Tibial artery (tissue), 4 donors: ENCODE measurements around the gene TCF4.

Source experiments
- DNase-seq, 2 donors: peaks; one replicate each; pipeline ENCODE4 v3.0.0-alpha.2; 2019
- H3K27ac ChIP-seq, 2 donors: fragments of 200-600 bp; sonication (generic) in 1 of 2; 1 replicate in 1 of 2; 2 replicates in 1 of 2; pipeline ENCODE4 v1.5.1; 2018 to 2019; ENCODE audit warnings: mild to moderate bottlenecking in 1 of 2
- H3K27me3 ChIP-seq, 2 donors: fragments of 200-600 bp; sonication (generic) in 1 of 2; one replicate each; pipeline versions ENCODE4 v1.5.1 to v1.6.0; 2016 to 2019
- H3K36me3 ChIP-seq, 3 donors: fragments of 200-600 bp; sonication (generic) in 2 of 3; one replicate each; pipeline ENCODE4 v1.5.1; 2016 to 2019; ENCODE audit warnings: mild to moderate bottlenecking in 2 of 3
- H3K4me1 ChIP-seq, 4 donors: fragments of 200-600 bp; sonication (generic) in 2 of 4; 1 replicate in 3 of 4; 2 replicates in 1 of 4; pipeline ENCODE4 v1.5.1; 2016 to 2019
- H3K4me3 ChIP-seq, 2 donors: fragments of 200-600 bp; sonication (generic) in 1 of 2; 1 replicate in 1 of 2; 2 replicates in 1 of 2; pipeline ENCODE4 v1.5.1; 2018 to 2019; ENCODE audit warnings: mild to moderate bottlenecking in 2 of 2
- H3K9me3 ChIP-seq, 3 donors: fragments of 200-600 bp; sonication (generic) in 1 of 3; one replicate each; pipeline ENCODE4 v1.5.1; 2016 to 2019
- intact Hi-C: fragments of 100-400 bp; cut with DNase I; formaldehyde crosslinking; loops from one replicate; pipeline ENCODE4 v1.15.0; 2023; ENCODE audit warnings: low total_unique reads
- TF ChIP-seq, protein P1 (sequence below), 2 experiments: fragments of 200-600 bp in 1 of 2; fragments of 450-650 bp in 1 of 2; IDR thresholded peaks; one replicate each; pipeline ENCODE4 v1.5.1; 2017 to 2019; ENCODE audit warnings: antibody characterized with exemption in 2 of 2, mild to moderate bottlenecking in 1 of 2, moderate library complexity in 1 of 2

Gene TCF4

DNA sequence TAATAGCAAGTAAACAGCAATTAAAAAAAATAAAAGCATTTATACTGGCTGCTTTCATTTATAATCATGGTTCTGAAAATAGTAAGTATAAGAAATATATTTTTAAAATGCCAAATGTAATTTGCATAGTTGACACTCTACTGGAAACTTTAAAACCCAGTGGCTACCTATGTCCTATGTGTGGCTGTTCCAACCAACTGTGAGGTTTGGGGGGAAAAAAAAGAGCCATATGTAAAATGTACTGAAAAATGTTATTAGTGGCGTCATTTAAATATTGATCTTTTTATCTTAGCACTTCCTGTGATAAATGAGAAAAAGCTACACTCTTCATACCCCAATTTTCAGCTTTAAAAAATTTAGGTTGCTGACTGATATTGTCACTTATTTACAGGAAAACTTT, 270.7 kb downstream of the TCF4 start:
- H3K27ac ChIP-seq: no peak overlapping the region
- DNase-seq: no peak
- H3K9me3 ChIP-seq: no peaks in the 10 kb centered on the region
- intact Hi-C loops: no loop called here
- TF ChIP-seq, protein P1, sequence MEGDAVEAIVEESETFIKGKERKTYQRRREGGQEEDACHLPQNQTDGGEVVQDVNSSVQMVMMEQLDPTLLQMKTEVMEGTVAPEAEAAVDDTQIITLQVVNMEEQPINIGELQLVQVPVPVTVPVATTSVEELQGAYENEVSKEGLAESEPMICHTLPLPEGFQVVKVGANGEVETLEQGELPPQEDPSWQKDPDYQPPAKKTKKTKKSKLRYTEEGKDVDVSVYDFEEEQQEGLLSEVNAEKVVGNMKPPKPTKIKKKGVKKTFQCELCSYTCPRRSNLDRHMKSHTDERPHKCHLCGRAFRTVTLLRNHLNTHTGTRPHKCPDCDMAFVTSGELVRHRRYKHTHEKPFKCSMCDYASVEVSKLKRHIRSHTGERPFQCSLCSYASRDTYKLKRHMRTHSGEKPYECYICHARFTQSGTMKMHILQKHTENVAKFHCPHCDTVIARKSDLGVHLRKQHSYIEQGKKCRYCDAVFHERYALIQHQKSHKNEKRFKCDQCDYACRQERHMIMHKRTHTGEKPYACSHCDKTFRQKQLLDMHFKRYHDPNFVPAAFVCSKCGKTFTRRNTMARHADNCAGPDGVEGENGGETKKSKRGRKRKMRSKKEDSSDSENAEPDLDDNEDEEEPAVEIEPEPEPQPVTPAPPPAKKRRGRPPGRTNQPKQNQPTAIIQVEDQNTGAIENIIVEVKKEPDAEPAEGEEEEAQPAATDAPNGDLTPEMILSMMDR (IDR thresholded peaks at IDR 0.05): no peak
- H3K27me3 ChIP-seq: no peaks in the 10 kb centered on the region
- H3K4me1 ChIP-seq: peaks cover 0 to 28% (median 5%) of the 10 kb centered on the region in 4 donors
- H3K4me3 ChIP-seq: no peak overlapping the region
- H3K36me3 ChIP-seq: no peaks in the 10 kb centered on the region

DNA sequence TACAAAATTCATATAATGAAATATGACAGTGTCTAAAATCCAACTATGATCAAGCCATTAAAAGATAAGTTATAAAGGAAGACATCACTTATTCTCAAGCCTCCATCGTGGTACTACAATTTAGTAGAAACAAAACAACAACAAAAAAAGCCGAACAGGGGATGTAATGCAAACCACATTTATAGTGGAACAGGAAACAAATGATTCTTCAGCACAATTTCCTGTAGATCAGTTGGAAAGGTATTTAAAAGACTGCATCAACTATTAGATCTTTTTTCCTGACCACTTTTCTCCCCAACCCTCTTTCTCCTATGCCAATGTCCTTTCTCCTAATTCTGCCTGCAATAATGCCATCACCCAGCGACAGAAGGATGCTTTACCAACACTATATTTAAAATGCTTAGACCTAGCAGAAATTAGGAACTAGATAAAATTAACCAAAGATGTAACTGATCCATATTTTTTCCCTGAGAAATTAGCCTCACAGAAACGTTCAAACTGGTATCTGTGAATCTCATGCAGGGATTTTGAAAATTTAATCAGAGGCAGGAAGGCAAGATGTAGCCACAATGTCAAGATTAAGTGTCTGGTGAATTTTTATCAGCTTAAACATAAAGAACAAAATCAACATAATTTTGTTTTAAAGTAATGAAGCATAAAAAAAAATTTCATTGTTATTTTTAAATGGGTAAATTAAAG, 271.4 kb downstream of the TCF4 start:
- peaks cover 0 to 28% (median 5%) of the 10 kb centered on the region in 4 donors for H3K4me1 ChIP-seq
- TF ChIP-seq, protein P1 (IDR thresholded peaks at IDR 0.05): no peak
- H3K9me3 ChIP-seq: no peaks in the 10 kb centered on the region
- H3K36me3 ChIP-seq: no peaks in the 10 kb centered on the region
- H3K4me3 ChIP-seq: no peak overlapping the region
- no peak overlapping the region for H3K27ac ChIP-seq
- no peaks in the 10 kb centered on the region for H3K27me3 ChIP-seq
- no peak for DNase-seq
- intact Hi-C loops: no loop called here

DNA sequence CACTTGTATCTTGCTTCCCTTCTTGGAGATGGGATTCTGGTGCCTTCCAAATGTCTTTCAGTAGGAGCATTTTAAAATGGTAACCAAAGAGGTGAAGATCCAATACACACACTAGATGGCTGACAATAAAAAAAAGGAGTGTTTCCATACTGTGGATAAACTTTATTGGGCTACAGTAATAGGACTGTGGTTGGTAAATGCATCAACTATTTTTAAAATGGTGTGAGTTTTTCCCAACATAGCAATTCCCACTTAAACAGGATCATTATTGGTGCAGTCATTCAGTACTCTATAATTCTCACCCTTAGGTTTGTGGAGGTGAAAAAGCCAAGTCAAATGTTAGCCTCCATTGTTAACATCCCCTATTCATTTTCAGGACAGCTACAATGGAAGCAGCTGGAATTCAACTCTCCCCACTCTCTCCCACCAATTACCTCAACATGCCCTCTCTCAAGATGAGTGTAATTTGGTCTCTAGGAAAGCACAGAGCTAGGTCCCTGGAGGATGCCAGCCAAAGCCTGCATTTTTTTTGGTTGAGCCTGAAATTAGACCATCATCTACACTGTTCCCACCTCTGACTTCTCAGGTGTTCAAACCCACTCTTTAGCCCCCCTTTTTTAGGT, 273.3 kb downstream of the TCF4 start:
- H3K9me3 ChIP-seq: no peaks in the 10 kb centered on the region
- DNase-seq: no peak
- intact Hi-C loops: no loop called here
- peaks cover 0 to 28% (median 5%) of the 10 kb centered on the region in 4 donors for H3K4me1 ChIP-seq
- H3K4me3 ChIP-seq: no peak overlapping the region
- H3K27me3 ChIP-seq: no peaks in the 10 kb centered on the region
- peaks cover 0 to 4% (median 0%) of the 10 kb centered on the region in 3 donors for H3K36me3 ChIP-seq
- TF ChIP-seq, protein P1 (IDR thresholded peaks at IDR 0.05): no peak
- no peak overlapping the region for H3K27ac ChIP-seq

DNA sequence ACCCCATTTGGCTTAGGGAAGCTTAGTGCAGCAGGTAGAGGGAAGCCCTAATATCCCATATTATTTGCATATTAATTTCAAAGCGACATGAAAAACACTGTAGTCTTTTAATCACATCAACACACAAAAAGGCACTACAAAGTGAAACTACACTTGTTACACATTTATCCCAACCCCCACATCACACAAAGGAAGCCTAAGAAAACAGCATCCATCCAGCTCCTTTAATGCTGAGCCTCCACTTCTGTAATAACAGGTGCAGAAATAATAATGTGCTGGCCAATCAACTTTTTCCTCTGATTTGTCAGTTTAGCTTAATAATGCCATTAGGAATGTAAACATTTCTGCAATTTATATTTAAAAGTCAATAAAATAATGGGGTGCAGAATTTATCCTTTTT, 274.0 kb downstream of the TCF4 start:
- no peak overlapping the region for H3K4me3 ChIP-seq
- no peak for DNase-seq
- H3K4me1 ChIP-seq: peaks cover 0 to 27% (median 3%) of the 10 kb centered on the region in 4 donors
- TF ChIP-seq, protein P1 (IDR thresholded peaks at IDR 0.05): no peak
- intact Hi-C loops: no loop called here
- no peak overlapping the region for H3K27ac ChIP-seq
- no peaks in the 10 kb centered on the region for H3K9me3 ChIP-seq
- H3K27me3 ChIP-seq: no peaks in the 10 kb centered on the region
- peaks cover 0 to 4% (median 0%) of the 10 kb centered on the region in 3 donors for H3K36me3 ChIP-seq

DNA sequence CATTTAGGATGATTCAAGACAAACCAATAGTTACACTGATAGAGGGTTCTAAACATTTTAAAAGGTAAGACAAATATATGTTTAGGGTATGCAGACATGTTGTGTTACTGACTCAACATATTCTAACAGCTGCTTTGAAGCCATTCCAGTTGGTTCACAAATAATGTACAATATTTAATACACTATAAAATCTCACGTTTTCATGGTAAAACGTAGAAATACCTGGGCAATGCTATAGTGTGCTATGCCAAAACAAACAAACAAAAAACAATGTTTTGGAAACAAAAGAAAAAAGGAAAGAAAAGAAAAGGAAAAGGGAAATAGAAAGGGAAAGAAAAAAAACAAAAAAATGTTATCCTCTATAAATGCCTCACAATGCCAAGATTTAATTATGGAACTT, 277.1 kb downstream of the TCF4 start:
- Histone ChIP-seq H3K27ac (no peak overlapping the region), H3K36me3 (peaks cover 0 to 4% (median 0%) of the 10 kb centered on the region in 3 donors), H3K4me1 (peaks cover 0 to 31% (median 0%) of the 10 kb centered on the region in 4 donors), H3K9me3 (no peaks in the 10 kb centered on the region), H3K4me3 (no peak overlapping the region), H3K27me3 (no peaks in the 10 kb centered on the region)
- intact Hi-C loops: no loop called here
- no peak for DNase-seq
- TF ChIP-seq, protein P1 (IDR thresholded peaks at IDR 0.05): no peak
